Calu3 (cell line): Measurements from ENCODE around the gene KIF26B. TPM values are rescaled to one million over a fixed set of nuclear protein-coding genes. Genes with fewer than 3 reads are reported as not detected.

Experiments used
- BruUV-seq: library from RNA; stranded (reverse); fragments of 400-500 nt; replicated peaks from 2 replicates; lab custom pipeline; 2021; lab: Mats Ljungman, UMichigan
- CTCF ChIA-PET: fragments of 300-600 bp; sonication (Branson Sonifier 250); formaldehyde crosslinking; loops from one replicate; lab custom pipeline; 2022; ENCODE audit warnings: antibody characterized with exemption; lab: Charles Lee
- DNase-seq: peaks from one replicate; pipeline ENCODE4 v3.0.0; 2022
- H3K27ac Mint-ChIP-seq: one replicate; pipeline ENCODE4 v1.8.0; 2022; ENCODE audit warnings: mixed read lengths; ENCODE audit not compliant: unreplicated experiment
- H3K27me3 Mint-ChIP-seq: one replicate; pipeline ENCODE4 v1.8.0; 2022; ENCODE audit warnings: mixed read lengths; ENCODE audit not compliant: unreplicated experiment
- H3K36me3 Mint-ChIP-seq: one replicate; pipeline ENCODE4 v1.8.0; 2022; ENCODE audit warnings: mild to moderate bottlenecking, moderate library complexity, mixed read lengths; ENCODE audit not compliant: insufficient read depth, unreplicated experiment
- H3K4me1 Mint-ChIP-seq: one replicate; pipeline ENCODE4 v1.8.0; 2022; ENCODE audit warnings: mild to moderate bottlenecking, low read depth, mixed read lengths; ENCODE audit not compliant: unreplicated experiment
- H3K4me3 Mint-ChIP-seq: one replicate; pipeline ENCODE4 v1.8.0; 2022; ENCODE audit warnings: mild to moderate bottlenecking, low read depth, moderate library complexity, mixed read lengths; ENCODE audit not compliant: unreplicated experiment
- H3K9me3 Mint-ChIP-seq: one replicate; pipeline ENCODE4 v1.8.0; 2022; ENCODE audit warnings: low read depth, mixed read lengths; ENCODE audit not compliant: unreplicated experiment
- intact Hi-C: fragments of 100-400 bp; cut with micrococcal nuclease; formaldehyde crosslinking; loops from one replicate; pipeline ENCODE4 v1.10.0; 2022; ENCODE audit not compliant: unreplicated experiment
- total RNA-seq: library from RNA; stranded (reverse); gene quantifications from 2 replicates; pipeline ENCODE4 v1.2.3, GENCODE V29; 2022
- TF ChIP-seq, protein P1 (sequence below): fragments of 200-600 bp; IDR thresholded peaks from one replicate; pipeline ENCODE4 v1.8.0; 2022; ENCODE audit warnings: antibody characterized with exemption; ENCODE audit not compliant: unreplicated experiment

Gene KIF26B
- total RNA-seq, 1 experiment from 2014 or later: 1.1 TPM

DNA sequence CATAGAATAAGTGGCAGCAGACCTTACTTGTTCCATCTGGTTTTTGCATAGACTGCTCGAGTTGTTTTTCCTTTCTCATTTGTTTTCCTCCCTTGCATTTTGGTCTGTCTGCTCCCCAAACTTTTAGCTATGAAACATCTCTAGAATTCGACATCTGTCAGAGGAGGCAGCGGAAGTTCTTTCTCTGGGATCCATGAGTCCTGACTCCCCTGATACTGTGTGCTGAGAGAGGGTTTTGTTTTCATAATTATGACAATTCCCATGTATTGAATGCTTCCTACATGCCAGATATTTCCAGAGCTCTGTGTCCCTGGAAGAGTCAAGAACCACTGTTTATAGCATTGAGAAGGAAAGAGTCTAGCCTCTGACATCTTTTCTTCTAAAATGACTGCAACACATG lies 172.6 kb downstream of the KIF26B start:
- Mint-ChIP-seq H3K27ac (no peak overlapping the region), H3K4me3 (no peak overlapping the region), H3K27me3 (peaks cover 13% of the 10 kb centered on the region), H3K4me1 (no peaks in the 10 kb centered on the region), H3K36me3 (no peaks in the 10 kb centered on the region), H3K9me3 (peaks cover 3% of the 10 kb centered on the region)
- intact Hi-C loops: no loop called here
- CTCF ChIA-PET: no interaction called here
- TF ChIP-seq, protein P1, sequence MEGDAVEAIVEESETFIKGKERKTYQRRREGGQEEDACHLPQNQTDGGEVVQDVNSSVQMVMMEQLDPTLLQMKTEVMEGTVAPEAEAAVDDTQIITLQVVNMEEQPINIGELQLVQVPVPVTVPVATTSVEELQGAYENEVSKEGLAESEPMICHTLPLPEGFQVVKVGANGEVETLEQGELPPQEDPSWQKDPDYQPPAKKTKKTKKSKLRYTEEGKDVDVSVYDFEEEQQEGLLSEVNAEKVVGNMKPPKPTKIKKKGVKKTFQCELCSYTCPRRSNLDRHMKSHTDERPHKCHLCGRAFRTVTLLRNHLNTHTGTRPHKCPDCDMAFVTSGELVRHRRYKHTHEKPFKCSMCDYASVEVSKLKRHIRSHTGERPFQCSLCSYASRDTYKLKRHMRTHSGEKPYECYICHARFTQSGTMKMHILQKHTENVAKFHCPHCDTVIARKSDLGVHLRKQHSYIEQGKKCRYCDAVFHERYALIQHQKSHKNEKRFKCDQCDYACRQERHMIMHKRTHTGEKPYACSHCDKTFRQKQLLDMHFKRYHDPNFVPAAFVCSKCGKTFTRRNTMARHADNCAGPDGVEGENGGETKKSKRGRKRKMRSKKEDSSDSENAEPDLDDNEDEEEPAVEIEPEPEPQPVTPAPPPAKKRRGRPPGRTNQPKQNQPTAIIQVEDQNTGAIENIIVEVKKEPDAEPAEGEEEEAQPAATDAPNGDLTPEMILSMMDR: no peak
- BruUV-seq: no TSS peak
- DNase-seq: no peak

DNA sequence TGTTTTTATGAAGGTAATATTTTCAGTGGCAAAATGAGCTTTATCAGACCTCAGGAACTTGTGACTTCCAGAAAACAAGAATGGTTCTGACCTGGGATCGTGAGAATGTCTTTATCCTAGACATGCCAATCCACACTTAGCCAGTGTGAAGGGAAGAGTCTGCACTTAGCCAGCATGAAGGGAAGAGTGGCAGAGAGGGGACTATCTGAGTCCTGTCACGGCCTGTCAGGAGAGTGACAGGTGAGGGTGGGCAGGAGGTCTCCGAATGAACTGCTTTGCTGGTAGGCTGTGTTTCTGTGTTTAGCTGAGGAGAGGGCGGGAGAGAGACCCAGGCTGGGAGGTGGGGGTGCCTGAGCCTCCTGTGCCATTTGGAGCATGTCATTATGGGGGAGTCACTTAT lies 173.1 kb downstream of the KIF26B start:
- H3K36me3 Mint-ChIP-seq: no peaks in the 10 kb centered on the region
- TF ChIP-seq, protein P1: no peak
- H3K27me3 Mint-ChIP-seq: peaks cover 13% of the 10 kb centered on the region
- intact Hi-C loops: no loop called here
- no TSS peak for BruUV-seq
- H3K4me3 Mint-ChIP-seq: no peak overlapping the region
- CTCF ChIA-PET: no interaction called here
- DNase-seq: no peak
- H3K27ac Mint-ChIP-seq: no peak overlapping the region
- H3K4me1 Mint-ChIP-seq: no peaks in the 10 kb centered on the region
- peaks cover 3% of the 10 kb centered on the region for H3K9me3 Mint-ChIP-seq

DNA sequence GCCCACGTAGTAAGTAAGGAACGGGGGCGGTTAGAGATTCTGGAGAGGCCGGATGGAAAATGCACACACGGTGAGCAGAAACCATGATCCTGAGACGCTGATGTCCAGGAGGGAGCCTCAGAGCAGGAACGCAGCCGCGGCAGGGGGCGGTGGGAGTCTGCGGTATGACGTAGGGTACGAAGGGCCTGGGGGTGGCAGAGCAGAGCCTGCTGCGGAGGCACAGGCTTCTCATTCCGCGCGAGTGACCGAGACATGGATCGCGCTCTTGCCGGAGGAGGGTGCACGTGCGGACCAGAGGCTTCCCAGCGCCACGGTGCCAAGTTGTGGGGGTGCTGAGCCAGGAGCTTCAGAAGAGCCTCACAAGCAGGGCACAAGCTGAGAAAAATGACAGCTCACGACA lies 176.2 kb downstream of the KIF26B start:
- Mint-ChIP-seq H3K27ac (no peak overlapping the region), H3K27me3 (peaks cover 32% of the 10 kb centered on the region), H3K9me3 (peaks cover 3% of the 10 kb centered on the region), H3K36me3 (no peaks in the 10 kb centered on the region), H3K4me3 (no peak overlapping the region), H3K4me1 (peaks cover 2% of the 10 kb centered on the region)
- no peak for DNase-seq
- intact Hi-C loops: no loop called here
- no TSS peak for BruUV-seq
- TF ChIP-seq, protein P1: no peak
- CTCF ChIA-PET: no interaction called here

DNA sequence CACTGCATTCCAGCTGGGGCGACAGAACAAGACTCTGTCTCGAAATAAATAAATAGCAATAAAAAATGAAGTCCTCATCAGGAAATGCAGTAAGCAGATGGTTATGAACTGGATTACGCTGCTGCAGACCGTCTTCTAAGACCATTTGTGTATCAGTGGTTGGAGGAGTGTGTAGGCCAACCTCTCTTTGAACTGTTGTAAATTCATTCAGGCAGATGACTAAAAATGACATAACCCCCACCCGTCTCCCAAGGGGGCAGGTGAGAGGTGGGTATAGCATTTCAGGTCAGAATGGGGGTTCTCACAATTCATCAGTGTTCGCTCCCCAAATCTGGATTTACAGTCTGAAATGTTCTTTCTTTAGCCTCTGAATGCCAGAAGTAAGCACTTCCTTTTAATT lies 177.3 kb downstream of the KIF26B start:
- Mint-ChIP-seq H3K27me3 (peaks cover 37% of the 10 kb centered on the region), H3K4me3 (no peak overlapping the region), H3K27ac (no peak overlapping the region), H3K36me3 (no peaks in the 10 kb centered on the region), H3K4me1 (peaks cover 12% of the 10 kb centered on the region), H3K9me3 (peaks cover 3% of the 10 kb centered on the region)
- no peak for DNase-seq
- no TSS peak for BruUV-seq
- intact Hi-C loops: no loop called here
- CTCF ChIA-PET: no interaction called here
- TF ChIP-seq, protein P1: no peak
